ENCODE measurements around the gene VOPP1.

VOPP1 gene

DNA sequence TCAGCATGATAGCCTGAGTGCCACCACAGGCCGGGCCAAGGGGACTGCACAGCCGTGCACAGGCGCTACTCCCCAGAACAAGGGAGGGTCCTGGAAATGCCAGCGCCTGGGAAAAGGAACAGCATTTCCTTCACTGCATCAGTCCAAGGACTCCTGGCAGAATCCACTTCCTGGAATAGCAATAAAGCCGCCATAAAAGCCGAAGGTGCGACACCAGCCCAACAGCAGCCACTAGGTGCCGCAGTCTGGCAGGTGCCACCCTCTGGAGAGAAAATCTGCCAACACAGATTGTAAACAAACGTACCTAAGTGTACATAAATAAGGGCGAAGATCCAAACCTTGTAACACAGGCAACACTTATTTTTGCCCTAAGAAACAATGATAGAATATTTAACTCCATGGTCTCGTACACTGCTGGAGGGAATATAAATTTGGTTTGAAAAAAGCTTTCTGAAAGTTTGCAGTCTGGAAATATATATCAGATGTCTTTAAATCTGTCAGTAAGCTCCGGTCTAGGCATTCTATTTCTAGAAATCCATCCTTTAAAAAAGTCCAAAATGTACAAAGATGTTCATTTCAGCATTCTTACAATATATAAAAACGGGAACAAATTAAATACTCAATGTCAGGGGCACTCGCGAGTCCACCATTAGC lies 22.2 kb downstream of the VOPP1 start:
- TF ChIP-seq TCF12 (IDR thresholded peaks at IDR 0.05; ENCODE audit: low read depth) (no peak), CEBPB (IDR thresholded peaks at IDR 0.05) (no peak), EGR1 (IDR thresholded peaks at IDR 0.05) (no peak), CREB1 (IDR thresholded peaks at IDR 0.05; ENCODE audit: low read depth) (no peak), EP300 (IDR thresholded peaks at IDR 0.05; ENCODE audit: borderline replicate concordance) (no peak), TEAD4 (IDR thresholded peaks at IDR 0.05) (no peak), FOXM1 (IDR thresholded peaks at IDR 0.05; ENCODE audit: borderline replicate concordance, low read depth) (no peak), RAD21 (IDR thresholded peaks at IDR 0.05; ENCODE audit: low read depth) (no peak)
- TF ChIP-seq, protein P1, sequence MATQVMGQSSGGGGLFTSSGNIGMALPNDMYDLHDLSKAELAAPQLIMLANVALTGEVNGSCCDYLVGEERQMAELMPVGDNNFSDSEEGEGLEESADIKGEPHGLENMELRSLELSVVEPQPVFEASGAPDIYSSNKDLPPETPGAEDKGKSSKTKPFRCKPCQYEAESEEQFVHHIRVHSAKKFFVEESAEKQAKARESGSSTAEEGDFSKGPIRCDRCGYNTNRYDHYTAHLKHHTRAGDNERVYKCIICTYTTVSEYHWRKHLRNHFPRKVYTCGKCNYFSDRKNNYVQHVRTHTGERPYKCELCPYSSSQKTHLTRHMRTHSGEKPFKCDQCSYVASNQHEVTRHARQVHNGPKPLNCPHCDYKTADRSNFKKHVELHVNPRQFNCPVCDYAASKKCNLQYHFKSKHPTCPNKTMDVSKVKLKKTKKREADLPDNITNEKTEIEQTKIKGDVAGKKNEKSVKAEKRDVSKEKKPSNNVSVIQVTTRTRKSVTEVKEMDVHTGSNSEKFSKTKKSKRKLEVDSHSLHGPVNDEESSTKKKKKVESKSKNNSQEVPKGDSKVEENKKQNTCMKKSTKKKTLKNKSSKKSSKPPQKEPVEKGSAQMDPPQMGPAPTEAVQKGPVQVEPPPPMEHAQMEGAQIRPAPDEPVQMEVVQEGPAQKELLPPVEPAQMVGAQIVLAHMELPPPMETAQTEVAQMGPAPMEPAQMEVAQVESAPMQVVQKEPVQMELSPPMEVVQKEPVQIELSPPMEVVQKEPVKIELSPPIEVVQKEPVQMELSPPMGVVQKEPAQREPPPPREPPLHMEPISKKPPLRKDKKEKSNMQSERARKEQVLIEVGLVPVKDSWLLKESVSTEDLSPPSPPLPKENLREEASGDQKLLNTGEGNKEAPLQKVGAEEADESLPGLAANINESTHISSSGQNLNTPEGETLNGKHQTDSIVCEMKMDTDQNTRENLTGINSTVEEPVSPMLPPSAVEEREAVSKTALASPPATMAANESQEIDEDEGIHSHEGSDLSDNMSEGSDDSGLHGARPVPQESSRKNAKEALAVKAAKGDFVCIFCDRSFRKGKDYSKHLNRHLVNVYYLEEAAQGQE (IDR thresholded peaks at IDR 0.05; ENCODE audit: low read depth) = no peak
- TF ChIP-seq, protein P2, sequence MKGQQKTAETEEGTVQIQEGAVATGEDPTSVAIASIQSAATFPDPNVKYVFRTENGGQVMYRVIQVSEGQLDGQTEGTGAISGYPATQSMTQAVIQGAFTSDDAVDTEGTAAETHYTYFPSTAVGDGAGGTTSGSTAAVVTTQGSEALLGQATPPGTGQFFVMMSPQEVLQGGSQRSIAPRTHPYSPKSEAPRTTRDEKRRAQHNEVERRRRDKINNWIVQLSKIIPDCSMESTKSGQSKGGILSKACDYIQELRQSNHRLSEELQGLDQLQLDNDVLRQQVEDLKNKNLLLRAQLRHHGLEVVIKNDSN (IDR thresholded peaks at IDR 0.05) = no peak
- TF ChIP-seq, protein P3, sequence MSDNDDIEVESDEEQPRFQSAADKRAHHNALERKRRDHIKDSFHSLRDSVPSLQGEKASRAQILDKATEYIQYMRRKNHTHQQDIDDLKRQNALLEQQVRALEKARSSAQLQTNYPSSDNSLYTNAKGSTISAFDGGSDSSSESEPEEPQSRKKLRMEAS (IDR thresholded peaks at IDR 0.05) = no peak

DNA sequence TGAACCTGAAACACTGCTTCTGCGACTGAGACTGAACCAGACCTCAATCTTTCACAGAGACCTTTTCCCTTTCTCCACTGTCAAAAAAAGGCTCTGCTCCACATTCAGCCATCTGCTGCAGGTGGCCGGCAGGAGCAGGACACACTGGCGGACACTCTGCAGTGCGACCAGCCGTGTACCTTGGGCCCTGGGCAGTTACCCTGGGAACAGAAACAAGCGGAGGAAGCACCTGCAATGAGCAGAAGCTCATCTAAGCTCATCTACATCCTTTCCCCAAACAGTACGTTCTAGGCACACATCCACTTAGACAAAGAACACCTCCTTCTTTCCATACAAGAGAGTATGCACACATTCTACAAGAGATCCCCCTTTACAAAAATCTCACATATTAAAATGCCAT lies 22.8 kb downstream of the VOPP1 start:
- TF ChIP-seq RAD21 (IDR thresholded peaks at IDR 0.05; ENCODE audit: low read depth) (no peak), EGR1 (IDR thresholded peaks at IDR 0.05) (no peak), EP300 (IDR thresholded peaks at IDR 0.05; ENCODE audit: borderline replicate concordance) (no peak), FOXM1 (IDR thresholded peaks at IDR 0.05; ENCODE audit: borderline replicate concordance, low read depth) (no peak), CREB1 (IDR thresholded peaks at IDR 0.05; ENCODE audit: low read depth) (no peak), TEAD4 (IDR thresholded peaks at IDR 0.05) (no peak), TCF12 (IDR thresholded peaks at IDR 0.05; ENCODE audit: low read depth) (no peak), ZBTB7A (IDR thresholded peaks at IDR 0.05; ENCODE audit: low read depth) (no peak), YY1 (IDR thresholded peaks at IDR 0.05; ENCODE audit: low read depth) (no peak), CEBPB (IDR thresholded peaks at IDR 0.05) (no peak), NFIC (IDR thresholded peaks at IDR 0.05) (no peak), TAF1 (IDR thresholded peaks at IDR 0.05; ENCODE audit: low read depth) (no peak)
- TF ChIP-seq, protein P2 (IDR thresholded peaks at IDR 0.05) = no peak
- TF ChIP-seq, protein P3 (IDR thresholded peaks at IDR 0.05) = no peak
- TF ChIP-seq, protein P1 (IDR thresholded peaks at IDR 0.05; ENCODE audit: low read depth) = no peak

DNA sequence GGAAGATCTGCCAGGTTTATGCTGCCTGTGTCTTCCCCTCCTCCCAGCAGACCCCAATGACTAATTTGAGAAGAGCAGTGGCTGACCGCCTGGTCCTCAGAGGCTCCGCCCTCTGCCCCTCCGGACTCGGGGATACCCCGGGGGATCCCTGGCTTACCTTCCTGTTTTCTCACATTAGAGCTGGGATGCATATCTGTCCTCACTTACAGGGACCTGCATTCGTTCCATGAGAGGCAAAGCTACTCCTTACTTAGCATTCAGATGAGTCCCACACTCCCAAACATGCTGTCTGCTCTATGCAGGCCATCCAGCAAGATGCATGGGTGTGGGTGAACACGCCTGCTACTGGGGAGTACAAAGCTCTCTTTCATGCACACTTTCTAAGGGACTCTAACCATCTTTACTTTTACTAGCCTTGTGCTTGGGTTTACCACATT lies 24.0 kb downstream of the VOPP1 start:
- TF ChIP-seq, protein P2 (IDR thresholded peaks at IDR 0.05) = no peak
- no peak for TF ChIP-seq CEBPB (IDR thresholded peaks at IDR 0.05)
- TF ChIP-seq RAD21 (IDR thresholded peaks at IDR 0.05; ENCODE audit: low read depth) = no peak
- no peak for TF ChIP-seq NFIC (IDR thresholded peaks at IDR 0.05)
- TF ChIP-seq EP300 (IDR thresholded peaks at IDR 0.05; ENCODE audit: borderline replicate concordance) = no peak
- TF ChIP-seq TEAD4 (IDR thresholded peaks at IDR 0.05) = no peak
- no peak for TF ChIP-seq TCF12 (IDR thresholded peaks at IDR 0.05; ENCODE audit: low read depth)
- no peak for TF ChIP-seq TAF1 (IDR thresholded peaks at IDR 0.05; ENCODE audit: low read depth)
- no peak for TF ChIP-seq EGR1 (IDR thresholded peaks at IDR 0.05)
- no peak for TF ChIP-seq CREB1 (IDR thresholded peaks at IDR 0.05; ENCODE audit: low read depth)
- TF ChIP-seq, protein P1 (IDR thresholded peaks at IDR 0.05; ENCODE audit: low read depth) = no peak
- no peak for TF ChIP-seq ZBTB7A (IDR thresholded peaks at IDR 0.05; ENCODE audit: low read depth)
- TF ChIP-seq YY1 (IDR thresholded peaks at IDR 0.05; ENCODE audit: low read depth) = no peak
- no peak for TF ChIP-seq FOXM1 (IDR thresholded peaks at IDR 0.05; ENCODE audit: borderline replicate concordance, low read depth)
- TF ChIP-seq, protein P3 (IDR thresholded peaks at IDR 0.05) = no peak
